HL-60/S4 (cell line): ENCODE results near the gene OXTR.

Source experiments
- in situ Hi-C: fragments of 300-500 bp; cut with MboI; formaldehyde crosslinking; loops from 2 replicates; pipeline ENCODE4 v1.14.3; 2022; ENCODE audit warnings: low sequenced_read_pairs

Gene OXTR

GRCh38 chr3:8713901-8714759 lies 55.3 kb downstream of the OXTR start:
- in situ Hi-C loops, result no loop called here

- in situ Hi-C loops, result no loop called here
Measured at GRCh38 chr3:8712908-8713255, 56.5 kb downstream of the OXTR start.

- in situ Hi-C loops, result no loop called here
Measured at GRCh38 chr3:8712045-8712907, 57.1 kb downstream of the OXTR start.

- in situ Hi-C loops, result no loop called here
Measured at GRCh38 chr3:8709801-8710507, 59.5 kb downstream of the OXTR start.

GRCh38 chr3:8709287-8709686 lies 60.1 kb downstream of the OXTR start:
- in situ Hi-C loops, result no loop called here

GRCh38 chr3:8705575-8705974 lies 63.8 kb downstream of the OXTR start:
- in situ Hi-C loops, result no loop called here

GRCh38 chr3:8702560-8702959 lies 66.9 kb downstream of the OXTR start:
- in situ Hi-C loops, result no loop called here
